CD4-positive, alpha-beta T cell (primary cell): ENCODE data around the gene PPIF. TPM values are rescaled to one million over a fixed set of nuclear protein-coding genes. Genes with fewer than 3 reads are reported as not detected.

Source experiments
- ATAC-seq: fragments of 200-7000 bp; cut with Tn5 transposase; one replicate; pipeline ENCODE4 v1.10.0; 2022; ENCODE audit warnings: mild to moderate bottlenecking; ENCODE audit not compliant: poor library complexity
- CTCF ChIA-PET: fragments of 350-600 bp; sonication (Branson Sonifier 250); formaldehyde crosslinking; loops from one replicate; lab custom pipeline; 2021; ENCODE audit warnings: antibody characterized with exemption, inconsistent platforms; lab: Charles Lee
- POLR2A ChIA-PET: fragments of 350-600 bp; sonication (Branson Sonifier 250); formaldehyde crosslinking; loops from one replicate; lab custom pipeline; 2021; ENCODE audit warnings: antibody characterized with exemption, inconsistent platforms; lab: Charles Lee
- DNase-seq, 14 experiments: peaks; one replicate each; pipeline ENCODE4 v3.0.0-alpha.2; 2013 to 2020; ENCODE audit warnings: mixed read lengths in 2 of 14
- H3K27ac ChIP-seq, 2 donors: one replicate each; pipeline versions ENCODE4 v1.5.1 to v1.7.0; 2013; ENCODE audit warnings: low read length in 2 of 2, low read depth in 1 of 2, mild to moderate bottlenecking in 1 of 2
- H3K27me3 ChIP-seq, 2 experiments: 1 replicate in 1 of 2; 2 replicates in 1 of 2; pipeline versions ENCODE4 v1.6.1 to v1.7.0; 2013; ENCODE audit warnings: low read length in 2 of 2, control low read depth in 1 of 2, mild to moderate bottlenecking in 1 of 2, moderate library complexity in 1 of 2; ENCODE audit not compliant: insufficient read depth in 2 of 2, control insufficient read depth in 1 of 2
- H3K36me3 ChIP-seq: one replicate; pipeline ENCODE4 v1.6.1; 2013; ENCODE audit warnings: low read length, control low read depth; ENCODE audit not compliant: insufficient read depth
- H3K4me1 ChIP-seq: one replicate; pipeline ENCODE4 v1.6.1; 2013; ENCODE audit warnings: low read length, control low read depth; ENCODE audit not compliant: insufficient read depth
- H3K4me3 ChIP-seq: one replicate; pipeline ENCODE4 v1.5.1; 2013; ENCODE audit warnings: mild to moderate bottlenecking, low read length, moderate library complexity
- H3K9me3 ChIP-seq, 2 experiments: 1 replicate in 1 of 2; 2 replicates in 1 of 2; pipeline versions ENCODE4 v1.6.1 to v1.7.0; 2013; ENCODE audit warnings: low read length in 2 of 2, mild to moderate bottlenecking in 2 of 2, control low read depth in 1 of 2, moderate library complexity in 1 of 2; ENCODE audit not compliant: control insufficient read depth in 1 of 2, insufficient read depth in 1 of 2
- H3K27ac Mint-ChIP-seq: one replicate; pipeline ENCODE4 v1.8.0; 2020; ENCODE audit warnings: mixed read lengths
- H3K27me3 Mint-ChIP-seq: one replicate; pipeline ENCODE4 v1.8.0; 2021; ENCODE audit warnings: mixed read lengths
- H3K36me3 Mint-ChIP-seq: one replicate; pipeline ENCODE4 v1.8.0; 2021; ENCODE audit warnings: low read depth, mixed read lengths
- H3K4me1 Mint-ChIP-seq: one replicate; pipeline ENCODE4 v1.8.0; 2021; ENCODE audit warnings: low read depth, mixed read lengths
- H3K4me3 Mint-ChIP-seq: one replicate; pipeline ENCODE4 v1.8.0; 2020; ENCODE audit warnings: mild to moderate bottlenecking, mixed read lengths
- H3K9me3 Mint-ChIP-seq: one replicate; pipeline ENCODE4 v1.8.0; 2020; ENCODE audit warnings: mixed read lengths
- CTCF ChIP-seq: fragments of 200-600 bp; IDR thresholded peaks from one replicate; pipeline ENCODE4 v1.8.0; 2022; ENCODE audit warnings: antibody characterized with exemption, mild to moderate bottlenecking
- intact Hi-C, 2 experiments: fragments of 100-400 bp; cut with DNase I in 1 of 2; cut with micrococcal nuclease in 1 of 2; formaldehyde crosslinking; loops; one replicate each; pipeline versions ENCODE4 v1.15.1 to v1.9.0; 2023 to 2025; cut with DNase I, micrococcal nuclease
- total RNA-seq, 174 experiments: library from RNA in 2 of 174; stranded (reverse) in 2 of 174; gene quantifications; one replicate each; pipeline ENCODE4 v1.2.3 and lab custom pipeline; 2021 to 2026

Gene PPIF
- total RNA-seq, 2 experiments from 2014 or later, result 42.4 to 42.7 TPM

GRCh38 chr10:79320820-79321493 is 26.3 kb upstream of the PPIF start:
- H3K4me3 ChIP-seq, result no peak overlapping the region
- ChIA-PET POLR2A (no interaction called here), CTCF (no interaction called here)
- H3K27me3 ChIP-seq, result no peaks in the 10 kb centered on the region
- Mint-ChIP-seq H3K9me3 (no peaks in the 10 kb centered on the region), H3K4me1 (peaks cover 93% of the 10 kb centered on the region), H3K36me3 (peaks cover 6% of the 10 kb centered on the region), H3K27ac (peak overlapping the region; percentile 11), H3K4me3 (peak overlapping the region; percentile 2), H3K27me3 (peaks cover 6% of the 10 kb centered on the region)
- peak in 3 of 14 experiments; percentile 32 to 74 (median 64) for DNase-seq
- intact Hi-C loops, result loop anchor here (10.0 kb wide), 2 partner anchors 76 to 256 kb away; partner anchors contain the start of gene ZMIZ1 (in 1 of the 2)
- TF ChIP-seq CTCF, result no peak
- peaks cover 0 to 4% of the 10 kb centered on the region in 2 experiments for H3K9me3 ChIP-seq
- no peaks in the 10 kb centered on the region for H3K36me3 ChIP-seq
- no peak overlapping the region for H3K27ac ChIP-seq
- H3K4me1 ChIP-seq, result peaks cover 86% of the 10 kb centered on the region
- ATAC-seq, result no peak

GRCh38 chr10:79321494-79321882 is 25.8 kb upstream of the PPIF start:
- Mint-ChIP-seq H3K4me3 (no peak overlapping the region), H3K9me3 (no peaks in the 10 kb centered on the region), H3K4me1 (peaks cover 87% of the 10 kb centered on the region), H3K36me3 (peaks cover 6% of the 10 kb centered on the region), H3K27me3 (peaks cover 6% of the 10 kb centered on the region), H3K27ac (peak overlapping the region; percentile 93)
- Histone ChIP-seq H3K27me3 (no peaks in the 10 kb centered on the region), H3K27ac (no peak overlapping the region), H3K4me3 (no peak overlapping the region), H3K9me3 (peaks cover 0 to 4% of the 10 kb centered on the region in 2 experiments), H3K36me3 (no peaks in the 10 kb centered on the region), H3K4me1 (peaks cover 84% of the 10 kb centered on the region)
- intact Hi-C loops, result loop anchor here (10.0 kb wide), 2 partner anchors 77 to 257 kb away; partner anchors contain the start of gene ZMIZ1 (in 1 of the 2)
- CTCF ChIA-PET, result interaction anchor here (1.0 kb wide), 1 partner anchor 25 kb away, joined by 3 read pairs; no protein-coding TSS in a partner anchor
- DNase-seq, result no peak
- TF ChIP-seq CTCF, result no peak
- ATAC-seq, result no peak
- POLR2A ChIA-PET, result interaction anchor here (3.1 kb wide), 1 partner anchor 25 kb away, joined by 46 read pairs; the partner anchor contains the start of gene PPIF

GRCh38 chr10:79321951-79322350 is 25.3 kb upstream of the PPIF start:
- peaks cover 6% of the 10 kb centered on the region for H3K27me3 Mint-ChIP-seq
- H3K27ac Mint-ChIP-seq, result peak overlapping the region; percentile 93
- ATAC-seq (no peak), DNase-seq (no peak)
- no peak overlapping the region for H3K4me3 Mint-ChIP-seq
- ChIA-PET CTCF (interaction anchor here (1.0 kb wide), 1 partner anchor 25 kb away, joined by 3 read pairs; no protein-coding TSS in a partner anchor), POLR2A (interaction anchor here (1.9 to 3.1 kb wide), 2 partner anchors 25 to 35 kb away, joined by 13 to 46 read pairs; partner anchors contain the start of gene PPIF)
- H3K4me3 ChIP-seq, result no peak overlapping the region
- H3K4me1 Mint-ChIP-seq, result peaks cover 83% of the 10 kb centered on the region
- H3K36me3 Mint-ChIP-seq, result peaks cover 6% of the 10 kb centered on the region
- no peak for TF ChIP-seq CTCF
- H3K9me3 ChIP-seq, result peaks cover 0 to 4% of the 10 kb centered on the region in 2 experiments
- no peaks in the 10 kb centered on the region for H3K9me3 Mint-ChIP-seq
- H3K27me3 ChIP-seq, result no peaks in the 10 kb centered on the region
- intact Hi-C loops, result loop anchor here (10.0 kb wide), 2 partner anchors 77 to 257 kb away; partner anchors contain the start of gene ZMIZ1 (in 1 of the 2)
- H3K4me1 ChIP-seq, result peaks cover 84% of the 10 kb centered on the region
- peak overlapping the region in 1 of 2 donors; percentile 67 for H3K27ac ChIP-seq
- H3K36me3 ChIP-seq, result no peaks in the 10 kb centered on the region
